EH (cell line): ENCODE measurements around the gene NFIX.

ENCODE experiments used
- DNase-seq: peaks from one replicate; pipeline ENCODE4 v3.0.0-alpha.2; 2015; ENCODE audit warnings: low read depth

Gene NFIX

DNA sequence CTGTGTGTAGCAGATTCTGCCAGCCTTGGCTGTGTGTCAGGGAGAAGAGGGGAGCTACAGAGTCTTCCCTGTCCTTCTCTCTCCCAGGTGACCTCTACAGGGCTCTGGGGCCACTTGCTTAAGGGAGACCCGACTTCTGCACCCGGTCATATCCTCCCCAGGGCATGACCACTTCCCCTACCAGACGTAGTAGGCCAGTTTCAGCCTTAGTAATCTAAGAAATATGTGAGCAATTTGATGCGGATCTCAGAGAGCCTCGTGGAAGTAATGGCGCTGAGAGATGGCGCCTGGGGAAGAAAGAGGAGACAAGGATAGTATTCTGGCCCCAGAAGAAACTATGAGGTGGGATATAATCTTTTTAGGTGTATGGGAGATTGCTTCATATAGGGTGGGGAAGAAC, 41.9 kb downstream of the NFIX start:
- DNase-seq = peak; percentile 94

DNA sequence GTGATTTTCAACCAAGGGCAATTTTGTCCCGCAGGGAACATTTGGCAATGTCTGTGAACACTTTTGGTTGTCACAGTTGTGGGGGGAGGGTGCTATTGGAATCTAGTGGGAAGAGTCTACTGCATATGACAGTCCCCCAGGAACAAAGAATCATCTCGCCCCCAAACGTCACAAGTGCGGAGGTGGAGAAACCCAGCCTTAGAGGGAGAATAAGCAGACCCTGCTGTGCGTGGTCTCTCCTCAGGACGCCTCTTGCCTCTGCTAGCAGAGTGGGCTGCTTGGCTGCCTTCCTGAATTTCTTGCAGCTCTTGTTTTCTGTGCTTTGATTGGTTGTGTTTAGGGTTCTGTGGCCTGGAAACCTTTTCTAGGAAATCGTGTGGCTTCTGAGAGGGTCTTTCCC, 42.5 kb downstream of the NFIX start:
- DNase-seq = no peak

DNA sequence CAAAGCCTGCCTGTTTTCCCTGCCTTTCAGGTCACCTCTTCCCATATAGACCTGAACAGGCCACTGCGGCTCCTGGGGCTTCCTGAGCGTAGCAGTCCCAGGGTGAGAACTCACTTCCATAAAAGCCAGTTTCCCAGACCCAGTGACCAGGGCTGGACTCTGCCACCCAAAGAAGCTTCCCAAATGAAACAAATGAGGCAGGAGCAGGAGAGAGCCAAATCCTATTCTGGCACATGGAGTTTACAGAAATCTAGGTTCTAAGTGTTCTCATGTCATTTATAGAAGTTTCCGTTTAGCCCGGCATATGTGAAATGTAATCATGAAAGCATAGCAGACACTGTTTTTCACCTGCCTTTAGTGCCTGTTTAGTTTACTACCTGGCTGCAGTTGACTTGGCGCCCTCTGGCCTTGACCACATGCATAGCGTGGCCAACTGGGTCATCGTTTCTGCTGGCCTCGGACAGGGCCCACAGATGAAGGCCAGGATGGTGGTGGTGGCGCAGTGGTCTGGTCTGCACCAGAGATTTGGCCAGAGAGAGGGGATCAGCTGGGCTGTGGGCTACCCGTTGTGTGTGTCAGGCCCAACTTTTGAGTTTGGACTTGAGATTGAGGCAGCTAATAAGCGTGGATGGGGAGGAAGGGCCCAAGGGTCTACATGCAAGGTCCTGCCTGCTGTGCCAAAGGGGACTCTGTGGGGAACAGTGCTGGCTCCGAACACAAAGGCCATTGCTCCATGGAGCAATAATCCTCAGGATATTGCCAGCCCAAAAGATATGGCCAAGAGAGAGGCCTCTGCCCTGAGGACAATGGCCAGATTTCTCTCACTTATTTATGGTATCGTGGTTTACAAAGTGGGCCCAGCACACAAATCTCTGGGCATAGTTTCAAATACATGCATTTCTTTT, 43.3 kb downstream of the NFIX start:
- no peak for DNase-seq

DNA sequence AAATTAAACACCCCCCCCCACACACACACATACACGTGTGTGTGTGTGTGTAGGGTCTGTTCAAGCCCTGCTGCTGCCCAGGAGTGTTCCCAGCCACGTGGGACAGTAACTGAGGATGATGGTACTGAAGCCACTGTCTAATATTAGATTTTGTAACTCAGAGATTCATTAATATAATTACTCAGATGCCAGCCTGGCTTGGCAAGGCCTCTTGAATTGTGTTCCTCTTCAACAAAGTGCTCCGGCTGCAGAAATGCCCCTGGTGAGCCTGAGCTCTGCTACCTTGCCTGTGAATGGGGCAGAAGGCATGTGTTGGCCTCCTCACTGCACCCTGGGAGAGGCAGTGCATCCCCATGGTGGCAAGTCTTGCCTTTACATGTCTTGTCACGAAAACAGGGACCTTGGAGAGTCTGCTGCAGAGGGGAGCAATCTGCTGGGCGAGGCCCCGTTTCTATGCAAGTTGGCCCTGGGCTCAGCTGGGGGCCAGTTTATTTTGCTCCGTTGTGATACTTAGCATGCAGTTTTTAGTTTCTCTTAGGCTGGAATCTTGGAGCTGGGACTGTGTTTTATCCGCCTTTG, 44.0 kb downstream of the NFIX start:
- no peak for DNase-seq

DNA sequence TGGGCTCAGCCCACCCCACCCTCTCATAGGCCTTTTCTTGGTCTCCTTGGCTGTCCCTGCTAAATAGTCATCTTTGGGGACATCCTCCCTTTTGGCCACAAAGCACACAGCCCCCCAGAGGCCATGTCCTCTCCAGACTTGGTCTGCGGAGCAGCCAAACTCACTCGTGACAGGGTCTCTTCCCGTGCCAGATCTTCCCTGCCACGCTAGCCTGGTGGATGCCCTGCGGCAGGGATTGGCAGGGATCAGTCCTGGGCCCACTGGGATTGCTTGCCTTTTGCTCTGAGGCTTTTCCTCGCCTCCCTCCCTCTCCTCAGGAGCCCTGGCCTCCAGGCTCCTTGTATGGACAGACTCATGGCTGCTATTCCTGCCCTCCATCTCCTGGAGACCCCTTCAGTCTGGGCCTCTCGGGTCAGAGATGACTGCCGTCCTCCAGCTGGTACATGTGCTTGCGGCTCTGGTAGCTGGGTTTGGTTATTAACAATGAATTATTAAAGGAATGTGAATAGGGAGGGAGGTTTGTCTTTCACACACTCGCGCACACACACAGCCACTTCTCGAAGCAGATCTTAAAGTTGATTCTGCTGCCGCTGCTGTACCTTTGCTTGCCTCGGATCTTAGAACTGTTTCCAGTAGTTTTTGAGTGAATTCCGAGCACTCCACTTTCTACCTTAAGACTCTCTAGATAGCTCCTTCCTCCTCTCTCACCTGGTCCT, 45.1 kb downstream of the NFIX start:
- no peak for DNase-seq

DNA sequence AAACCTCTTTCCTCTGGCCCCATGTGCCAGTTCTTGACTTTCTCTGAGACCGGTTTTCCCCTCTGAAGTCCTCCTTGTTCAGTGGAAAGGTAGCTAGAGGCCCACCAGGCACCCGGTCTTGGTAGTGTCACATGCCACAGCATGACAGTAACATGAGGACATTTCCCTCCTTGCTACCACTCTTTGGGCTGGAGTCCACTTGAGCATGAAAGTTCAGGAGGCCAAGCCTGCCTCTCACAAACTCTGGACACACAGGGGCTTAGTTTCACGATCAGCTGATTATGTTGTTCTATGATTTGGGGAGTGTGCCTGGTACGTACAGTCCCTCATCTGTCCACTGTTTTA, 45.6 kb downstream of the NFIX start:
- DNase-seq = no peak

DNA sequence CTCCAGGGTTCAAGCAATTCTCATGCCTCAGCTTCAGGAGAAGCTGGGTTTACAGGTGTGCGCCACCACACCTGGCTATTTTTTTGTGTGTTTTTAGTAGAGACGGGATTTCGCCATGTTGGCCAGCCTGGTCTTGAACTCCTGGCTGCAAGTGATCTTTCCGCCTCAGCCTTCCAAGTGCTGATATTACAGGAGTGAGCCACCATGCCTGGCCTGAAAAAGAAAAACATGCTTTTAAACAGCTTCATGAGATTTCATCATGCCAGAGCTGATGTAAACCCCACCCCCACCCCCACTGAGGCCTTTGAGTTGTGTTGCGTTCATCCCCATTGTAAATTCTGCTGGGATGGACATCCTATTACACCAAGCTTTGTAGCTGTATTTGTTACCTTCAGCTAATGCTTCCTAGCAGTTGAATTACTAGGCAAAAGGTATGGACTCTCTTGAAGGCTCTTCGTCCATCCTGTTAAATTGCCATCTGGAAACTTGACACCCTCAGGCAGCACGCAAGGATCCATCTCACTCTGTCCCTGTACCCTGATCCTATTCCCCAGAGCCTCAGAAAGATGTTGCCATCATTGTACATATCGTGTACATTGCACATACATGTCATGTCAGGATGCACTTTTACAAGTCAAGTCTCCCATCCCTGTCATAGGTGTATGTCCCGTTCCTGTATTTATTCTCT, 47.3 kb downstream of the NFIX start:
- DNase-seq = peak; percentile 59

DNA sequence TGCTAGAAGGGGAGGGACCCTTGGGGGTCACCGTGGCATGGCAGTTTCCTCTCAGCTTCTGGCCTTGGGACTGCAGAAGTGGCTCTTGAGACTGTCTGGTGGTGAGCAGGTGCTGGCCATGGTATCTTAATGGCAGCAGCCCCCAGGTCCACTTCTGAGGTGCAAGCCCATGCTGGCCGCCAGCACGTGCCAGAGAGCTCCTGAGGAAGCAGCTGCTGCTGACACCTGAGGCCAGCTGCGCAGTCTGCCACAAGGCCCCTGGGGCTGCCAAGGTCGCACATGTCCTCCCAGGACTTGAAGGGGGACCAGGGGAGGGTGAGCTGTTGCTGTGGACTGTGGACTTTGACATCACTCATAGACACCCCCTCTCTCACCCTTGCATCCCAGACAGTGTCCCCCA, 48.0 kb downstream of the NFIX start:
- no peak for DNase-seq

DNA sequence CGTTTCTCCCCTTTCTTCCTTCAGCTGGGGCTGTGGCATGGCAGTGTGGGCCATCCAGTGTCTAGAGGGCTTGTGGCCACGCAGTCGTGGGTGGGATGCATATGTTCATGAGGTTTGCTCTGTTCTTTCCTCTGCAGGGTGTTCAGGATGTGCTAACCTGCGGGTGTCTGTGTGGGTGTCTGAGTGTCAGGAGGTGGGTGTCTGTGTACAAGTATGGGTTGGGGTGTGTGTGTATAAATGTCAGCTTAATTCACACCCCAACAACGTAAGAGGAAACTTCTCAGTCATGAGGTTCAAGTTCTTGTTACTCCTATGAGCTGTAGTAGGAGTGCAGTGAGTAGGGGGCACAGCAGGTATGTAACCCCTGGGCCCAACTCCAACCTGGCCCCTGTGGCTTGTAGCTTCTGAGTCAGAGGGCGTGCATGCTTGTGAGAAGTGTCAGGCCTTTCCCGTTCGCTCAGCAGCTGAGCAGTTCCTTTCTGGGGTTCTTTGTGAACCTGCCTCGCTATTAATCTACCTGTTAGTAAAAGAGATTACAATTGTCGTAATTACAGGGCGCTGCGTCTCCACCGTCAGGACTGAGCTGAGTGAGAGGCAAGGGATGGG, 49.1 kb downstream of the NFIX start:
- peak; percentile 50 for DNase-seq

DNA sequence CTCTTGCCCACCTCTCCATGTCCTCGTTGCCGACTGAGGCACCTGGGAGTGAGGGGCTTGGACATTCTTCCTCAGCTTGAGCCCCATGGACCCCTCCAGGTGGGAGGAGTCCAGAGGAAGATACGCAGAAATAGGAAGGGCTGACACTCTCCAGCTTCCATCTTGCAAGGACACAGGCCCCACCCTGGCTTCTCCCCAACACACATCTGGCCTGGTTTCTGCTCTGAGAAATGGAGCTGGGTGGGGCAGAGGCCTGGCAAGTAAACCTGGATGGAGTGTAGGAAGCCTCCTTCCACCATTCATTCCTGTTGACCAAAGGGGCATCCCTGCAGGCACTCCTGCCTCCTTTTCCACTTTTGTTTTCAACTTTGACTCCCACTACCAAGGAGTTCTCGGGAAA, 50.5 kb downstream of the NFIX start:
- no peak for DNase-seq

DNA sequence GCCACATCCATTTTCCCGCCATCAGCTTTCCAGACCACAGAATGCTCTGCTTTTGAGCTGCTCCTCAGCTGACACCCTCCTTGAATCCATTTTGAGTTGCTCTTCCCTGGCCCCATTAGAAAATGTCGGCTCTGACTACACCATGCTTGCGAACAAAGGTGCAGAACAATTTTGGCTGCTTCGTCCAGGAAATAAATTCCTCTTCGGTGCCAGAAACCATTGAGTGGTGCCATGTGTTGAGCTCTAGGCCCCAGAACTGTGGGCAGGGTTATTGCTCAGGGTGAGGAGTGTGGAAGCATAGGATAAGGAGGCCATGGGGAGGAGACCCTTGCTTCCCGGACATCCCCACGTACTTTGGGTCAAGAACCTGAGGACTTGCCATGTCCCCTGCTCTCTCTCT, 52.1 kb downstream of the NFIX start:
- no peak for DNase-seq

DNA sequence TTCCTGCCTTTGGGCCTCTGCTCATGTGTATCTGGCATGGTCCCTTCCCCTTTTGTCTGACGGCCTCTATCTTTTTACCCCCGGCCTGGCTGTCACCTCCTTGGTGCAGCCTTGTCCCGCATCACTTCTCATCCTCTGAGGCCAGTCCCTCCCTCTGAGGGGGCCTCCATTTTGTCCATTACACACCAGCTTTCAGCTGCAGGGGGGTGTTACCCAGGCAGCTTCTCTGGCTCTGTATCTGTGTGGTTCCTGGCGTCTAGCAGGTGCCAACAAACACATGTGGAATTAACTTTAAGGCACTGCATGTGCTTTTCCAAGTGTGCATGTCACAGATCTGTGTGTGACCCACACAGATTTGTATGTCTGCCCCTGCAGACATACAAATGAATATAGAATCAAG, 55.0 kb downstream of the NFIX start:
- no peak for DNase-seq

DNA sequence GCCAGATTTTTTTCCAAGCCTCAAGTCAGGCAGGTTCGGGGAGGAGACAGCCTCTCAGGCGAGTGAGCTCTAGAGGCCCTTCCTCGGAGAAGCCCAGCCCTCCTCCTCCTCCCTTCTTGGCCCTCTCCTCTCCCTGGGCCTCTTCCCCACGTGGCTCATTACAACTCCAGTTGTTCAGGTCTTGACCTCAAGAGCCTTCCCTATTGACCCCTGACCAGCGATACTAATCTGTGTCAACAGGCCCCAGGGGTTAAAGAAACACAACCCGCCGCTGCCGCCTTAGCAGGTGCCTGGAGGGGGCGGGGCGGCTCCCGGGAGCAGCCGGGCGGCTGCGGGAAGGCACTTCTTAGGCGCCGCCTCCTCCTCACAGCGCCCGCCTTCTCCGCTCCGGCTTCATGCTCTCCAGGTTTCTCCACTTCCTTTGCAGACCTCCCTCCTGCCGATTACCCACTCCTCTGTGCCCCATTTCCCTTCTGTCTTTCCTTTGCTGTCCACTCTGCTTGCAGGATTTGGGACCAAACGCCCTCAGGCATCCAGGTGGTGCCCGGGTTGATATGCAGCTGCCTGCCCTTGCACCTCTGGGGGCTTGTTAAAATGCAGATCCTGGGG, 56.4 kb downstream of the NFIX start:
- peak; percentile 51 for DNase-seq

DNA sequence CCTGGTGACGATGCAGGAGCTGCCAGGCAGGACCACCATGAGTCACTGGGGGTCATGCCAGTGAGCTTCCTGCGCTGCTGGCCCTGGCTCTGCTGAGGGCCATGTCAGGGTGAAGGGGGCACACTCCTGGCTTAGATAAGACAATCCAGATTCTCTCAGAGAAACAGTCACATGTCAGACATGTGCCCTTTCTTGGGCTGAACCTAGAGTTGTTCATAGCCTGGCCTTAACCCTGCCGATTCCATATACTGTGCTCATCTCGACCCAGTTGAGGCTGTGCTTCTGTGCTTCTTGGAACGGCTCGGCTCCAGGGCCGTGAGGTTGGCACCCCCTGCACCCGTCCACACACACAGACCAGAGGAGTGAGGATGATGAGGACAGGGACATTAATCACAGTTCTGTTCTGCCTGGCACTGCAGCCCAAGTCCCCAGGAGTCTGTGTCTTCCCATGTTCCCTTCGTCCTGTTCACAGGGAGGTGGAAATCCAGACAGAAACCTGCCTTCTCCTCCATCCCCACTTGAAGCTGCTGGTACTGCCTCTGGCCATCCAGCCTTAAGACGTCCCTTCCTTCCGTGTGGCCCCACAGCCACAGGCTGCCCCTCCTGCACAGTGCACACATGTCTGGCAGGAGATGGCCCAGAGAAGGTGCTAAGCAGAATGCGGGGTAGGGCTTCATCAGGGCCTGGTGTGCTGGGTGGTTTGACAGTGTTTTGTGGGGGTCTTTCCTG, 57.3 kb downstream of the NFIX start:
- DNase-seq = peak; percentile 40

DNA sequence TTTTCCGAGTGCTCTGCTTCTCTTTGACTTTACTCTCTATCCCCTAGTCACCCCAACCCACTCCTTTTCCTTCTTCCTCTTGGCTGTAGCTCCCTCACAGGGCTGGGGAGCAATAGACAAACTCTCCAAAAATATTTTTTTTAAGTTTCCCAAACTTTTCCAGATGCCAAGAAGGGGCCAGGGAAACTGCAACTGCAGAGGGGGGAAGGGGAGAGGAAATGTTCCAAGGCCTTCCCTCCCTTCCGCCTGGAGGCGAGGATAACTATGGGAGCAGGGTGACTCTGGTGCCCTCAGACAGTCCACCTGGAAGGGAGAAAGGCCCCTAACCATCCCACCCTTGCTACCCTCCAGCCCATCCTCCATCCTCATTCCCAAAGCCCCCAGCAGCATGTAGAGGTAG, 58.0 kb downstream of the NFIX start:
- peak; percentile 47 for DNase-seq

DNA sequence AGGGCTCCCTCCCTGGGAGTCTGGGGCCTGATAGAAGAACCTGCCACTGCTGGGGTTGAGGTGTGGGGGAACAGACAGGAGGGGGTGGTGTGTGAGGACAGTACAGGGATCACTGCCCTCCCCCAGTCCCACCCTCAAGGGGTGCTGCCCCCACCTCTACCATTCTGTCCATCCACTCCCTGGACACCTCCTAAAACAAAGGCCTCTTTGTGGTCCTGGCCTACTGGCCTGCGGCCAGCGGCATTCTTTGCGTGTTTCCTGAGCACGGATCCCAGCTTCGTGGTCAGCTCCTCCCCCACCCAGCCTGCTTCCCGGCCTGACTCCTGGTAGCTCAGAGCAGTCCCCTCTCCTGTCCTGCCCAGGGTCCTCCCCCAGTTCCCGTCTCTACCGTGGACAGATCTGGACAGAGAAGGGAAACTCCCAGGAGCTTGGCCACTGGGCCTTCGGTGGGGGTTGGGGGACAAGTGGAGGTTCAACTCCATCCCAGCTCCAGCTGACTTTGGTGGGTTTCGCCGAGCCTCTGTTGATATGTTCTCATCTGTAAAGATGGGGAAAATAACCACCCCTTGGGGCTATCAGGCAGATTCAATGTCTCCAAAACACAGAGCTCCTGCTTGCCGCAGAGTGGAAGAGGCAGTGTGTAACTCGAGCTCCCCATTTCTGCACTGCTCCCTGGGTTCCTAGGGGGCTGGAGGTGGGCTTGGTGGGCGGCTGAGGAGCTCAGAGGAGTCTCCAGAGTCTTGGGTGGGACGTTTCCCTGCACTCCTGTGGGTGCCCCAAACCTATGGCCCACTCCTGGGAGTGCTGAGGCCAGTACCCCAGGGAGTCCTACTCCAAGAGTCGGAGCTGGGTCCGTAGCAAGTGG, 58.7 kb downstream of the NFIX start:
- DNase-seq = peak; percentile 99

DNA sequence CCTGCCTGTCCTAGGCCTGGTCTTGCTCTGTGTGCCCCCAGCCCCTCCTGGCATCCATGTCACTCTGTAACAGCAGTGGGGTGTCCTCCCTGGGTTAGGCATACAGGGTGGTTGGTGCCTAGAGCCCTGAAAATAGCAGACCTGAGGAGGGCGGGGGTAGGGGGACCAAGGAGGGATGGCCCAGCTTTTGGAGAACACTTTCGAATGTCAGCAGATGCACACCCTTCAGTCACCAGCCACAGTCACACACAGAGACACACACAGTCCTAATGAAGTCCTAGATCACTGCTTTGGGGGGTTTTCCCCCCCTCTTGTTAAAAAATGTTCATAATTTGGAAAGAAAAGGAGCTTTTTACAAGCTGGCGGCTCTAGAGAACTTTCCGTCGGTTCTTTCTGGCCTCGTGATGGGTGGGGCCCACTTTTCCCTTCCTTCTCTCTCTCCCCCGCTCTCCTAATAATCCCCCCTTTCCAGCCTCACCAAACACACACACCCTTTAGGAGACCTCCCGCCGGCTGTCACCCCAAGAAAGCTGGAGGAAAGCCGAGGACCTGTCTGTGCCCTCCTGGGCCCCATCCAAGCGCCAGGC, 59.4 kb downstream of the NFIX start:
- DNase-seq = no peak

DNA sequence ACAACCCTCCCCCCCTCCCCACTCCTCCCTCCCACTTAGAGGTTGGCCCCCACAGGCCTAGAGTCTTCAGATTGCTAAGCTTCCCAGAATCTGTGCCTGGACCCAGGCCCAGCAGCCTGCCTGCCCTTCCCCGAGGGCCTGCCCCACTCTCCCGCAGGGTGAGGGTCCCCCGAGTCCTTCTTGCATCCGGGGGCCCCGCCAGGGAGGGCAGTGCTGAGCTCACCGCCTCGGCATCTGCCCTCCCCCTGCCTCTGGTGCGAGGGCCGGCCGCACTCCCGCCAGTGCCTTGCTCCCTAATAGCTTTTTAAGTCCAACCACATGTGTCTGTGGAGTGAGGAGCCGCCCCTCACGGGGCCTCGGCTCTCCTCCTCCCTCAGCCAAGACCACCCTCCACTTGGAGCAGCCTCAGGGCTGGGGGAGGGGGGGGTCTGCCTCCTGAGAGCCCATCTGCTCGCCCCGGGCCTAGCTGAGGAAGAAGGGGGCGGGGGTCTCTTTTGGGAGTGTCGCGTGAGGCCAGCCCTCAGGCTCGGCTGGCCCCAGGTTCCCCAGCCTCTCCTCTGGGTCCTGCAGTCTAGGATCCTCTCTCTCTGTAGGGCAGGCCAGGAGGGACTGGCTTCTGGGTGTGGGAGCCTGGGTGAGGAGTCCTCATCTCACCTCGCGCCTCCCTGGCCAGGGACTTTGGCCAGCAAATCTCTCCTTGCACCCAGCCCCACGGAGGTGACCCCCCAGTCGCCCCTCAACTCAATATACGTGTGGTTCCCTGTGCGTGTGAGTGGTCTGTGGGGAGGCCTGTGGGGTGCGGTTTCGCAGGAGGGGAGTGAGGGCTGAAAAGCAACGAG, 60.2 kb downstream of the NFIX start:
- DNase-seq = peak; percentile 94
